Fibroblast of lung (primary cell): ENCODE data around the gene NPM3. TPM values are rescaled to one million over a fixed set of nuclear protein-coding genes. Genes with fewer than 3 reads are reported as not detected.

Source experiments
- DNase-seq, 2 donors: peaks; one replicate each; pipeline versions ENCODE4 v3.0.0 to v3.0.0-alpha.2; 2010; ENCODE audit warnings: low read depth in 2 of 2
- H2AFZ ChIP-seq: 2 replicates; pipeline ENCODE4 v1.5.1; 2012; ENCODE audit warnings: low read length, control low read depth, inconsistent platforms
- H3K27ac ChIP-seq: 2 replicates; pipeline ENCODE4 v1.5.1; 2011; ENCODE audit warnings: low read length, control low read depth; ENCODE audit not compliant: insufficient read depth
- H3K27me3 ChIP-seq: 2 replicates; pipeline ENCODE4 v1.5.1; 2011; ENCODE audit warnings: mild to moderate bottlenecking, low read length; ENCODE audit not compliant: control insufficient read depth, insufficient read depth
- H3K36me3 ChIP-seq: 2 replicates; pipeline ENCODE4 v1.5.1; 2011; ENCODE audit warnings: low read length; ENCODE audit not compliant: control insufficient read depth, insufficient read depth
- H3K4me1 ChIP-seq: 2 replicates; pipeline ENCODE4 v1.5.1; 2011; ENCODE audit warnings: low read length; ENCODE audit not compliant: control insufficient read depth, insufficient read depth; ENCODE audit errors: extremely low read depth
- H3K4me2 ChIP-seq: 2 replicates; pipeline ENCODE4 v1.5.1; 2011; ENCODE audit warnings: low read length, control low read depth; ENCODE audit not compliant: insufficient read depth; ENCODE audit errors: extremely low read depth
- H3K4me3 ChIP-seq, 4 experiments: fragments of 200-600 bp in 1 of 4; sonication (generic) in 1 of 4; replicated peaks in 1 of 4; 2 replicates each; pipeline ENCODE4 v1.5.1; 2011 to 2016; ENCODE audit warnings: low read length in 4 of 4, low read depth in 3 of 4, mild to moderate bottlenecking in 3 of 4, control low read depth in 2 of 4, inconsistent platforms in 1 of 4, mixed read lengths in 1 of 4; ENCODE audit not compliant: insufficient read depth in 1 of 4; ENCODE audit errors: control extremely low read depth in 1 of 4
- H3K79me2 ChIP-seq: 2 replicates; pipeline ENCODE4 v1.5.1; 2012; ENCODE audit warnings: mild to moderate bottlenecking, low read length, inconsistent platforms; ENCODE audit not compliant: control insufficient read depth, insufficient read depth
- H3K9ac ChIP-seq: 2 replicates; pipeline ENCODE4 v1.5.1; 2011; ENCODE audit warnings: mild to moderate bottlenecking, low read length, control low read depth; ENCODE audit not compliant: insufficient read depth
- H3K9me3 ChIP-seq: 2 replicates; pipeline ENCODE4 v1.5.1; 2012; ENCODE audit warnings: low read depth, low read length; ENCODE audit not compliant: control insufficient read depth, insufficient read depth
- H4K20me1 ChIP-seq: 2 replicates; pipeline ENCODE4 v1.5.1; 2011; ENCODE audit warnings: low read length; ENCODE audit not compliant: control insufficient read depth, insufficient read depth; ENCODE audit errors: extremely low read depth
- EZH2 ChIP-seq: IDR thresholded peaks from 2 replicates; pipeline ENCODE4 v1.5.1; 2012; ENCODE audit warnings: low read length, control low read depth, mild to moderate bottlenecking; ENCODE audit errors: missing control alignments
- polyA plus RNA-seq, 2 donors: library from polyadenylated mRNA; depleted of rRNA in 1 of 2; stranded (reverse) in 1 of 2; unstranded in 1 of 2; fragments of >200 nt; gene quantifications; 2 replicates each; pipeline ENCODE4 v1.2.1, GENCODE V29; 2011 to 2012; ENCODE audit warnings: missing spikeins in 1 of 2
- total RNA-seq: library from RNA; depleted of rRNA; stranded (reverse); fragments of >200 nt; gene quantifications from 2 replicates; pipeline ENCODE4 v1.2.1, GENCODE V29; 2014
- TF ChIP-seq, protein P1 (sequence below), 2 donors: IDR thresholded peaks in 1 of 2; conservative IDR thresholded peaks in 1 of 2; 1 replicate in 1 of 2; 2 replicates in 1 of 2; pipeline ENCODE4 v1.5.1; 2011 to 2012; ENCODE audit warnings: low read length in 2 of 2, control low read depth in 1 of 2, inconsistent platforms in 1 of 2, low read depth in 1 of 2, mild to moderate bottlenecking in 1 of 2

Gene NPM3
- total and polyA plus RNA-seq, 2 donors (not counting 1 experiment from before 2014, with no cell fraction given): 29.1 to 80.8 TPM

DNA sequence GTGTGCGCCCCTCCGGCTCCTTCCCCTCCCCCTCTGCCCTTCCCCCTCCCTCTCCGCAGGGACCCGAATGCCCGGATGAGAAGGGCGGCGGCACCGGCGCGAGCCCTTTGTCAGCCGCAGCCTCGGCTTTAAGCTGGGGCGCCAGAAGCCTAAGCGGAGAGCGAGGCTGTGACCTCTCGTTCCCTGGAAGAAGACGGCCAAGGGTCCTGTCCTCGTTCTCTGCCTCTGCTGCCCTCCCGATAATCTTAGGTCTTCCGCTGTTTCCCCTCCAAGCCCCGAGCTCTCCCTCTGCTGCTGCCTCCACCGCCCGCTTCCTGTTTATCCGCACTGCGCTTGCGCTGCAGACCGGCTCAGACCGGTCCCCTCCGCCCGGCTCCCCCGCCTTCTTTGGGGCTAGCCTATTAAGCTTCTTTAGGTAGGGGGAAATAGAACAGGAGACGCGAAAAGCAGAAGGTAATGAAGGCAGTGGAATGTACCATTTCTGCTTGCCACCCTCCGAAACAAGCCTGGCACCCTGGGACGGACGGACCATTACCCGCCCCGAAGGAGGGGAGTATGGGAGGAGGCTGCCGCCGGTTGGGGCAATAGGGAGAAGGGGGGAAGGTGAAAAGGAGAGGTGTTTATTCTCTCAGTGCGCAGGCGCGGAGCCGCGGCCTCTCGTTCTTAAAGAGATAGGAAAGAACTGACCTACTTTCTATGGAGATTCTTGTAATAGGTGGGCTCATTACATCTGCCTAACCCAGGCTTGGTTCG lies 35.0 kb upstream of the NPM3 start, which contains the start of gene OGA:
OGA (minus strand) TSS at position 326 of the 753 bp plus-strand sequence. CDS start 422 bp downstream, outside the sequence.
- H3K9ac ChIP-seq: peak within 1 kb of the TSS; percentile 99
- H4K20me1 ChIP-seq: peaks cover 9% of the 10 kb centered on the region
- peaks cover 10% of the 10 kb centered on the region for H3K4me1 ChIP-seq
- DNase-seq: peak; percentile 100
- TF ChIP-seq EZH2: no peak
- TF ChIP-seq, protein P1, sequence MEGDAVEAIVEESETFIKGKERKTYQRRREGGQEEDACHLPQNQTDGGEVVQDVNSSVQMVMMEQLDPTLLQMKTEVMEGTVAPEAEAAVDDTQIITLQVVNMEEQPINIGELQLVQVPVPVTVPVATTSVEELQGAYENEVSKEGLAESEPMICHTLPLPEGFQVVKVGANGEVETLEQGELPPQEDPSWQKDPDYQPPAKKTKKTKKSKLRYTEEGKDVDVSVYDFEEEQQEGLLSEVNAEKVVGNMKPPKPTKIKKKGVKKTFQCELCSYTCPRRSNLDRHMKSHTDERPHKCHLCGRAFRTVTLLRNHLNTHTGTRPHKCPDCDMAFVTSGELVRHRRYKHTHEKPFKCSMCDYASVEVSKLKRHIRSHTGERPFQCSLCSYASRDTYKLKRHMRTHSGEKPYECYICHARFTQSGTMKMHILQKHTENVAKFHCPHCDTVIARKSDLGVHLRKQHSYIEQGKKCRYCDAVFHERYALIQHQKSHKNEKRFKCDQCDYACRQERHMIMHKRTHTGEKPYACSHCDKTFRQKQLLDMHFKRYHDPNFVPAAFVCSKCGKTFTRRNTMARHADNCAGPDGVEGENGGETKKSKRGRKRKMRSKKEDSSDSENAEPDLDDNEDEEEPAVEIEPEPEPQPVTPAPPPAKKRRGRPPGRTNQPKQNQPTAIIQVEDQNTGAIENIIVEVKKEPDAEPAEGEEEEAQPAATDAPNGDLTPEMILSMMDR (conservative IDR thresholded peaks at IDR 0.05 in 1 of 2, IDR thresholded peaks at IDR 0.05 in 1 of 2; ENCODE audit: low read depth in 1 of 2, low read length in 2 of 2): no peak
- no peaks in the 10 kb centered on the region for H3K27me3 ChIP-seq
- H3K4me3 ChIP-seq: peak within 1 kb of the TSS; percentile 64 to 99 (median 96)
- peak within 1 kb of the TSS; percentile 98 for H3K27ac ChIP-seq
- peak within 1 kb of the TSS; percentile 97 for H2AFZ ChIP-seq
- H3K4me2 ChIP-seq: peak within 1 kb of the TSS; percentile 99
- H3K36me3 ChIP-seq: no peaks in the 10 kb centered on the region
- H3K9me3 ChIP-seq: no peaks in the 10 kb centered on the region
- H3K79me2 ChIP-seq: peaks cover 49% of the 10 kb centered on the region

DNA sequence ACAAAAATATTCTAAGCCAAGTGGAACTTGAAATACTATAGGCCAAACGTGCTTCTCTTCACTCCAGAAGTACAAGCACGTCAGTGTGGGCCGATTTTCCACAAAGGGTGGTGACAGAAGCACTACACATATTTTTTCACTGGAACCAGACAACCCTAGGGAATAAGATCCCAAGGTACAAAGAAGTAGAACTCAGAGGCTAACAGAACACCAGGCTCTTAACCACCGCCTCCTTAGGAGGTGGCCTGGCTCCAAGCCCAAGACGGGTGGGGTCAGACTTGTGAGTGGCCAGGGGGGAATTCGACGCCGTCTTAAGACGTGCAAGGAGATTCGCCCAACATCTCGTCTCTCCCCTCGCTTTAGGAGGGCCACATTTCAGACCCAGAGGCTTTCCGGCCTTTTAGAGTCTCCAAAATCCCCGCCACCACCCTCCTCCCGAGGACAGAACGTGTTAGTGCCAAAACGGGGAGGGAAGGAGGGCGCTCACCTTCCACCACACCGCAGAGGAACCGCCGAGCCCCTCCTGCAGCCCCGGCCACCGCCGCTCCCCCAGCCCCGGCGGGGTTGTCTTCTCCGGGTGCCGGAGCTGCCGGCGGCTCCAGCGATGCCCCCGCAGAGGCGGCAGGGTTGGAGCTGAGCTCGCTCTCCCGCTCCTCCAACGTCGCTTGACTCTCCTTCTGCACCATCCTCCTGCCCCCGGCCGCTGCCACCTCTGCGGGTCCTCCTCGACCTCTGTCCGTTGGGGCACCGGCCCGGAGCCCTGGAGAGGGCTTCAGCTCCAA lies 34.3 kb upstream of the NPM3 start:
- no peak overlapping the region for H2AFZ ChIP-seq
- H4K20me1 ChIP-seq: peaks cover 11% of the 10 kb centered on the region
- H3K4me1 ChIP-seq: peaks cover 11% of the 10 kb centered on the region
- TF ChIP-seq EZH2: no peak
- TF ChIP-seq, protein P1 (conservative IDR thresholded peaks at IDR 0.05 in 1 of 2, IDR thresholded peaks at IDR 0.05 in 1 of 2; ENCODE audit: low read depth in 1 of 2, low read length in 2 of 2): no peak
- H3K36me3 ChIP-seq: no peaks in the 10 kb centered on the region
- H3K9me3 ChIP-seq: no peaks in the 10 kb centered on the region
- peak overlapping the region; percentile 99 for H3K9ac ChIP-seq
- H3K4me2 ChIP-seq: peak overlapping the region; percentile 20
- H3K27ac ChIP-seq: peak overlapping the region; percentile 98
- DNase-seq: peak; percentile 97
- peaks cover 57% of the 10 kb centered on the region for H3K79me2 ChIP-seq
- H3K27me3 ChIP-seq: no peaks in the 10 kb centered on the region
- peak overlapping the region; percentile 45 to 99 (median 96) for H3K4me3 ChIP-seq

DNA sequence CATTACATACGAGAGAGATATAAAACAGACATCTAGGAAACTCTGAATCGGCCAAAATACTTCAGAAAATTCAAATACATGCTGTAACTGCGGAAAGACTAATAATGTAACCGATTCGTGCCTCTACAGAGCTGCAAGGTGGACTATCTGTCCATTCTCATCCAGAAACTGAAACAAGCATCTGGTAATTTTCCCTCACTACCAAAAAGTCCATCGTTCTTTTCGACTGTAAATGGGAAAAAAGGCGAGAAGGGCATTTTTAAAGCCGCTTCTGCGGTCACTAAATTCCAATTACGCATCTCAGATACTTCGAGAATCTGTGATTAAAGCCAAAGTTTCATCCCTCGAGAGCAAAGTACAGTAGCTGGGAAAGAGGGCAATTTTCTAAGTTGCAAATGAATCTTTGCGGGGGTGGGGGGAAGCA lies 33.7 kb upstream of the NPM3 start:
- DNase-seq: no peak
- Histone ChIP-seq H3K9ac (peak overlapping the region; percentile 99), H4K20me1 (peaks cover 11% of the 10 kb centered on the region), H3K9me3 (no peaks in the 10 kb centered on the region), H3K4me3 (peak overlapping the region; percentile 45 to 99 (median 96)), H2AFZ (no peak overlapping the region), H3K27me3 (no peaks in the 10 kb centered on the region), H3K4me1 (peaks cover 13% of the 10 kb centered on the region), H3K4me2 (peak overlapping the region; percentile 20), H3K27ac (peak overlapping the region; percentile 98), H3K79me2 (peaks cover 63% of the 10 kb centered on the region), H3K36me3 (no peaks in the 10 kb centered on the region)
- TF ChIP-seq, protein P1 (conservative IDR thresholded peaks at IDR 0.05 in 1 of 2, IDR thresholded peaks at IDR 0.05 in 1 of 2; ENCODE audit: low read depth in 1 of 2, low read length in 2 of 2): no peak
- TF ChIP-seq EZH2: no peak
